HG03095 (cell line): ENCODE data around the gene ARHGEF10L.

Source experiments
- ATAC-seq: cut with Tn5 transposase; IDR thresholded peaks from one replicate; pipeline ENCODE4 v1.9.1; 2021; ENCODE audit warnings: moderate library complexity; ENCODE audit not compliant: unreplicated experiment

Gene ARHGEF10L

GRCh38 chr1:17549384-17549783 is 9.9 kb downstream of the ARHGEF10L start:
- ATAC-seq: no peak

GRCh38 chr1:17550729-17551584 is 11.5 kb downstream of the ARHGEF10L start:
- ATAC-seq: no peak

- no peak for ATAC-seq
Measured at GRCh38 chr1:17551755-17552234, 12.3 kb downstream of the ARHGEF10L start.

GRCh38 chr1:17553975-17554700 is 14.6 kb downstream of the ARHGEF10L start:
- ATAC-seq: no peak

- no peak for ATAC-seq
Measured at GRCh38 chr1:17554954-17555353, 15.5 kb downstream of the ARHGEF10L start.

GRCh38 chr1:17557986-17558385 is 18.5 kb downstream of the ARHGEF10L start:
- ATAC-seq: no peak

- ATAC-seq: no peak
Measured at GRCh38 chr1:17558541-17558940, 19.0 kb downstream of the ARHGEF10L start.

GRCh38 chr1:17558954-17559614 is 19.6 kb downstream of the ARHGEF10L start:
- no peak for ATAC-seq

GRCh38 chr1:17559615-17560419 is 20.3 kb downstream of the ARHGEF10L start:
- ATAC-seq: no peak

GRCh38 chr1:17561247-17561548 is 21.7 kb downstream of the ARHGEF10L start:
- ATAC-seq: no peak

- ATAC-seq: no peak
Measured at GRCh38 chr1:17561561-17561985, 22.1 kb downstream of the ARHGEF10L start.

- ATAC-seq: no peak
Measured at GRCh38 chr1:17562375-17562774, 22.9 kb downstream of the ARHGEF10L start.

GRCh38 chr1:17563494-17564281 is 24.2 kb downstream of the ARHGEF10L start:
- ATAC-seq: no peak

GRCh38 chr1:17564458-17565393 is 25.2 kb downstream of the ARHGEF10L start:
- ATAC-seq: no peak

- no peak for ATAC-seq
Measured at GRCh38 chr1:17565461-17566252, 26.2 kb downstream of the ARHGEF10L start.

GRCh38 chr1:17566417-17566816 is 26.9 kb downstream of the ARHGEF10L start:
- ATAC-seq: no peak

GRCh38 chr1:17566892-17567291 is 27.4 kb downstream of the ARHGEF10L start:
- no peak for ATAC-seq

GRCh38 chr1:17567582-17567981 is 28.1 kb downstream of the ARHGEF10L start:
- no peak for ATAC-seq
